ENCODE results near the gene NR2F2.
A peak's percentile ranks its signal among the peaks of the same experiment; 100 is the strongest.

GRCh38 chr15:96358001-96358801, 27.7 kb downstream of the NR2F2 start:
- TF ChIP-seq CTCF (conservative IDR thresholded peaks at IDR 0.05; ENCODE audit: low read depth in 2 of 2) (no peak), ZNF114 (CRISPR knock-in tag; IDR thresholded peaks at IDR 0.05) (no peak), EZH2phosphoT487 (IDR thresholded peaks at IDR 0.05; ENCODE audit: unreplicated experiment) (peak; percentile 63), EZH2 (IDR thresholded peaks at IDR 0.05; ENCODE audit: low read depth, unreplicated experiment) (peak; percentile 79), POLR2AphosphoS5 (IDR thresholded peaks at IDR 0.05; ENCODE audit: low read depth) (no peak)
